OCI-LY7 (cell line): ENCODE data around the gene KLF13. TPM values are rescaled to one million over a fixed set of nuclear protein-coding genes. Genes with fewer than 3 reads are reported as not detected.
A peak's percentile ranks its signal among the peaks of the same experiment; 100 is the strongest.

ENCODE experiments used
- BruUV-seq: library from RNA; stranded (reverse); fragments of 400-500 nt; replicated peaks from 2 replicates; lab custom pipeline; 2021; lab: Mats Ljungman, UMichigan
- CTCF ChIA-PET: fragments of 300-600 bp; sonication (Branson Sonifier 250); formaldehyde crosslinking; loops from one replicate; lab custom pipeline; 2022; ENCODE audit warnings: antibody characterized with exemption; ENCODE audit not compliant: unreplicated experiment; lab: Charles Lee
- POLR2A ChIA-PET: fragments of 300-600 bp; sonication (Branson Sonifier 250); formaldehyde crosslinking; loops from one replicate; lab custom pipeline; 2022; ENCODE audit warnings: antibody characterized with exemption; lab: Charles Lee
- DNase-seq: peaks from one replicate; pipeline ENCODE4 v3.0.0-alpha.2; 2015; ENCODE audit warnings: low spot score
- H2AFZ ChIP-seq: fragments of 200-600 bp; sonication (generic), shearing (Covaris generic); 2 replicates; pipeline ENCODE4 v1.6.1; 2014; ENCODE audit warnings: mild to moderate bottlenecking, antibody characterized with exemption, low read length, moderate library complexity
- H3K27ac ChIP-seq: fragments of 200-600 bp; sonication (generic); 2 replicates; pipeline ENCODE4 v1.5.1; 2014; ENCODE audit warnings: mixed run types, low read depth, mild to moderate bottlenecking, moderate library complexity, low read length, inconsistent platforms; ENCODE audit not compliant: poor library complexity, severe bottlenecking
- H3K36me3 ChIP-seq: fragments of 200-600 bp; sonication (generic); 2 replicates; pipeline ENCODE4 v1.6.1; 2014; ENCODE audit warnings: mild to moderate bottlenecking, antibody characterized with exemption, low read length, moderate library complexity, mixed read lengths; ENCODE audit not compliant: insufficient read depth
- H3K4me1 ChIP-seq: fragments of 200-600 bp; sonication (generic); 2 replicates; pipeline ENCODE4 v1.5.1; 2014; ENCODE audit warnings: mild to moderate bottlenecking, low read length; ENCODE audit not compliant: insufficient read depth, poor library complexity, severe bottlenecking
- H3K4me2 ChIP-seq: fragments of 200-600 bp; sonication (generic); 2 replicates; pipeline ENCODE4 v1.6.1; 2014; ENCODE audit warnings: mild to moderate bottlenecking, low read length
- H3K4me3 ChIP-seq: fragments of 200-600 bp; sonication (generic); 2 replicates; pipeline ENCODE4 v1.5.1; 2014; ENCODE audit warnings: mild to moderate bottlenecking, low read depth, low read length; ENCODE audit not compliant: poor library complexity, severe bottlenecking
- H3K79me2 ChIP-seq: fragments of 200-600 bp; sonication (generic); 2 replicates; pipeline ENCODE4 v1.6.1; 2016; ENCODE audit warnings: low read depth, mild to moderate bottlenecking, low read length, moderate library complexity, mixed read lengths; ENCODE audit not compliant: insufficient read depth
- H3K9me2 ChIP-seq: fragments of 200-600 bp; sonication (generic); 2 replicates; pipeline ENCODE4 v1.6.1; 2016; ENCODE audit warnings: mild to moderate bottlenecking, low read length, mixed read lengths; ENCODE audit not compliant: insufficient read depth
- H3K9me3 ChIP-seq: fragments of 200-600 bp; sonication (generic); 2 replicates; pipeline ENCODE4 v1.6.1; 2014; ENCODE audit warnings: mild to moderate bottlenecking, mixed run types, low read length, mixed read lengths
- H4K20me1 ChIP-seq: fragments of 200-600 bp; sonication (generic); 2 replicates; pipeline ENCODE4 v1.6.1; 2014; ENCODE audit warnings: mild to moderate bottlenecking, antibody characterized with exemption, low read length, moderate library complexity, mixed read lengths; ENCODE audit not compliant: insufficient read depth
- EZH2phosphoT487 ChIP-seq: fragments of 200-600 bp; sonication (generic); IDR thresholded peaks from 2 replicates; pipeline ENCODE4 v1.6.1; 2018; ENCODE audit warnings: low read depth, borderline replicate concordance, mild to moderate bottlenecking, mixed run types, antibody characterized with exemption, low read length, moderate library complexity, mixed read lengths
- intact Hi-C: fragments of 100-400 bp; cut with micrococcal nuclease; formaldehyde crosslinking; loops from one replicate; pipeline ENCODE4 v1.10.0; 2022; ENCODE audit not compliant: unreplicated experiment
- total RNA-seq, 2 experiments: library from RNA; depleted of rRNA in 1 of 2; stranded (reverse); fragments of >200 nt in 1 of 2; shearing (Covaris generic) in 1 of 2; gene quantifications; 2 replicates each; pipeline ENCODE4 v1.2.3, GENCODE V29; 2014 to 2022
- TF ChIP-seq, protein P1 (sequence below): fragments of 200-600 bp; sonication (generic); conservative IDR thresholded peaks from 2 replicates; pipeline ENCODE4 v1.5.1; 2014; ENCODE audit warnings: mild to moderate bottlenecking, antibody characterized with exemption, low read length, moderate library complexity, mixed read lengths

Gene KLF13
- total RNA-seq, 2 experiments from 2014 or later, result 63.2 to 64.6 TPM

DNA sequence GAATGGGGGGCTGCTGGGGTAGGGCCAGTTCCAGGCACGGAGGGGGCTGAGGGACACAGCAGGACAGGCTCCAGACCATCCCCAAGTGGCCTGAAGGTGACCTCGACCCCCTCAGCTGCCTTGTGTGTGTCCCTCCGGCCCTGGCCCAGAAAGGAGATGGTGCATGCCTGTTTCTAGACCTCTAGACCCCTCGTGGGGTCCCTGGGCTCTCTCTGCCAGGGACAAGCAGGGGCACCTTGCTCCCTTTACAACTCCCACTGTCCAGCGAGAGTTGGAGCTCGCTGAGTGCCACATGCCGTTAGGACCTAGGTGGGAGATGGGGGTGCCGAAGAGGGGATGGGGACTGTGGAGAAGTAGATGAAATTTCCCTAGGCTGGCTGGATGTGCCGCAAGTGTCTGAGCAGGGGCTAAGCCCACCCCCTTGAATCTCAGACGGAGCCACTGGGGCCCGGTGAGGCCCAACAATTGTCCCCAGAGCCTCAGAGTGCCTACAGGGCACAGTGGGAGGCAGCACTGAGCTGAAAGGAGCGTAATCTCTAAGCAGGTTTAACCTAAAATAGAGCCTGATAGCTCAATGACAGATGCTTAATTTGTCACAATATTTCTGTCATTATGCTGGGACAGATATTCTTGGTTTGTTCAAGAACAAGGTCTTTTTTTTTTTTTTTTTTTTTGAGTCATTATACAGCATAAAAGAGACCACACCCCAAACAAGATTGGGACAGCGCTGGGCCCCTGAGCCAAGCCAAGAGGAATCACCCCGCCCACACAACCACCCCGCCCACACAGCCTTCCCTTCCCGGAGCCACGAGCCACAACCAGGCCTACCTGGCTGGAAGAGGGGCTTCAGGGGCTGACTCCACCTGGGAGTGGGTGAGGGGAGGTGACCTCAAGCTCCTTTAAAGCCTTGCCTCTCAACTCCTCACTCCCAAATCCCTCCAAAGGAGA is 23.6 kb upstream of the KLF13 start:
- Histone ChIP-seq H3K9me3 (no peaks in the 10 kb centered on the region), H3K4me2 (peak overlapping the region; percentile 65), H3K4me1 (peaks cover 96% of the 10 kb centered on the region), H2AFZ (peak overlapping the region; percentile 70; the same call in 1 of the 2 replicates), H3K4me3 (peak overlapping the region; percentile 43), H3K36me3 (no peaks in the 10 kb centered on the region), H4K20me1 (no peaks in the 10 kb centered on the region), H3K27ac (peak overlapping the region; percentile 87), H3K9me2 (no peaks in the 10 kb centered on the region), H3K79me2 (no peaks in the 10 kb centered on the region)
- peak; percentile 71 for DNase-seq
- ChIA-PET POLR2A (interaction anchor here (0.7 to 2.5 kb wide), 11 partner anchors 10 to 75 kb away, joined by 3 to 8 read pairs (median 3); no protein-coding TSS in a partner anchor), CTCF (interaction anchor here (0.6 to 1.3 kb wide), 10 partner anchors 11 to 700 kb away, joined by 3 to 5 read pairs (median 3); no protein-coding TSS in a partner anchor)
- intact Hi-C loops, result no loop called here
- TF ChIP-seq, protein P1, sequence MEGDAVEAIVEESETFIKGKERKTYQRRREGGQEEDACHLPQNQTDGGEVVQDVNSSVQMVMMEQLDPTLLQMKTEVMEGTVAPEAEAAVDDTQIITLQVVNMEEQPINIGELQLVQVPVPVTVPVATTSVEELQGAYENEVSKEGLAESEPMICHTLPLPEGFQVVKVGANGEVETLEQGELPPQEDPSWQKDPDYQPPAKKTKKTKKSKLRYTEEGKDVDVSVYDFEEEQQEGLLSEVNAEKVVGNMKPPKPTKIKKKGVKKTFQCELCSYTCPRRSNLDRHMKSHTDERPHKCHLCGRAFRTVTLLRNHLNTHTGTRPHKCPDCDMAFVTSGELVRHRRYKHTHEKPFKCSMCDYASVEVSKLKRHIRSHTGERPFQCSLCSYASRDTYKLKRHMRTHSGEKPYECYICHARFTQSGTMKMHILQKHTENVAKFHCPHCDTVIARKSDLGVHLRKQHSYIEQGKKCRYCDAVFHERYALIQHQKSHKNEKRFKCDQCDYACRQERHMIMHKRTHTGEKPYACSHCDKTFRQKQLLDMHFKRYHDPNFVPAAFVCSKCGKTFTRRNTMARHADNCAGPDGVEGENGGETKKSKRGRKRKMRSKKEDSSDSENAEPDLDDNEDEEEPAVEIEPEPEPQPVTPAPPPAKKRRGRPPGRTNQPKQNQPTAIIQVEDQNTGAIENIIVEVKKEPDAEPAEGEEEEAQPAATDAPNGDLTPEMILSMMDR, result peak; percentile 81
- no peak for TF ChIP-seq EZH2phosphoT487
- BruUV-seq, result no TSS peak

DNA sequence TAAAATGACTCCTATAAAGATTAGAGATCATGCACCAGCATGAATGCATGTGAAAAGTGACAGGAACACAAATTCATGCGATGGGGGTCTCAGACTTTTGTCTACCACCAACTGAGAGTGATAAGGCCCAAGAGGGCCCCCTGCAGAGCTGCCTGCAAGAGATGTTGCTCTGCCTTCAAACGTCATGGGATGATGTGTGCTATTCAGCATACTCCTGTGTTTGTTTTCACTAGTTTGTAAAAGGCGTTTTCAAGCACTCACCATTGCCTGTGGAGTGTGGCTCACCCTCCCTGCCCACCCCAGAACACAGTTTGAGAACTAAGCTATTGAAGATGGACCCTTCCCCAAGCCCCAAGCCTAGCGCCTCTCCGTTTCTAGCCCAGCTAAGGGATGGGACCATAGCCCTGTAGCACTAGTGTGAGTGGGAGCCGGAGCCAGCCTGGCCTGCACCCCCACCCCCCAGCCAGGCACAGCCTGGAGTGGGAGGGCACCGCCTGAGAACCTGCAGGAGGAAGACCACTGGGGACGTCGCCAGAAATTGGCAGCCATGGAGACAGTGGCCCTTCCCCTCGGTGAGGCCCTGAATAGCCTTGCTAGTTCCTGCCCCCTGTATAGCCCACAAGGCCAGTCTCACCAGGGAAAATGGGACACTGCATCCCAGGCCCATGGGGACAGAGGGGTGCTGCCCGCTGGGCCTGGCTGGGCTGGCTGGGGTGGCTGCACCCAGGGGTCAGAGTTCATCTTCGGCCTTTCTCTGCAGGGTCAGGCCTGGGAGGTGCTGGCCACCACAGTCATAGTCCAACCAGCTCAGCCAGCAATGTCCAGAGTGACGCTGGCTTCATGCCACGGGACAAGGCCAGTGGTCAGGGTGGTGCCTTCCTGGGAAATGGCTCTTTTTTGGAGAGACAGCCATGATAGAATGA is 22.6 kb upstream of the KLF13 start:
- Histone ChIP-seq H4K20me1 (no peaks in the 10 kb centered on the region), H3K4me3 (peak overlapping the region; percentile 43), H2AFZ (peak overlapping the region; percentile 70; the same call in 1 of the 2 replicates), H3K4me2 (peak overlapping the region; percentile 92), H3K36me3 (no peaks in the 10 kb centered on the region), H3K79me2 (no peaks in the 10 kb centered on the region), H3K9me2 (no peaks in the 10 kb centered on the region), H3K27ac (peak overlapping the region; percentile 87), H3K9me3 (no peaks in the 10 kb centered on the region), H3K4me1 (peaks cover 96% of the 10 kb centered on the region)
- intact Hi-C loops, result no loop called here
- ChIA-PET CTCF (interaction anchor here (0.6 to 1.3 kb wide), 10 partner anchors 10 to 699 kb away, joined by 3 to 6 read pairs (median 3); no protein-coding TSS in a partner anchor), POLR2A (interaction anchor here (0.6 to 2.5 kb wide), 11 partner anchors 10 to 297 kb away, joined by 3 to 8 read pairs (median 3); no protein-coding TSS in a partner anchor)
- no TSS peak for BruUV-seq
- DNase-seq, result peak; percentile 58
- TF ChIP-seq, protein P1, result no peak
- no peak for TF ChIP-seq EZH2phosphoT487
